ENCODE results near the gene ANKS1B. TPM values are rescaled to one million over a fixed set of nuclear protein-coding genes. Genes with fewer than 3 reads are reported as not detected.

Gene ANKS1B
- total RNA-seq, 1 donor from 2014 or later, result 2.4 TPM

DNA sequence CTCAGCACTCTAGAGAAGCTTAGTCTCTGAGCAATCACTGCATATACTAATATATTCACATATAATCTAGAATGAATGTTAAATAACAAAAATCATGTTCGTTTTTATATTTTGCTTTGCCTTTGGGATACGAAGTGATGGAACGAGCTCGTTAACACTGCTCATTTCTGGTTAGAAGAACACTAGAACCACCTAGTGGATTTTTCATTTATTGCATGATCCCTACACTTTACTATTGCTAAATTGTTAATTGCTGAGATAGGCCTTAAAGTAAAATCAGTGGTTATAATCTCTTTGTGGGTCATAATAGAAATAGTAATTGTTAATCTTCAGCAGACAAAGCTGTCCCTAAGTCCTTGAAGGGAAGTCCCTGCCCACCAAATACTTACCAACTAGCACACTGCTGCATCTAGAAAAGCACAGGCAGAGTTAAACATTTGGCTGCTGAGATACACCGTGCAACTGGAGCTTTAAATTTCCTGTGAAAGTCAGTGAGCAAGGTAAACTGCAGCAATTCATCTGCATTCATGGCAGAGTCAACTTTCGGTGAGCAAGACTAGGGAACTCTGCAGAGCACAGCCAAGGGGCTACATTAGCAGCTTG is 985.9 kb downstream of the ANKS1B start:
- peak; percentile 76 for TF ChIP-seq CTCF (IDR thresholded peaks at IDR 0.05; ENCODE audit: insufficient read depth, low read depth, low read length)
- TF ChIP-seq EZH2 (IDR thresholded peaks at IDR 0.05; ENCODE audit: insufficient read depth, low read length), result no peak
- H3K79me2 ChIP-seq (ENCODE audit: insufficient read depth, low read length), result no peaks in the 10 kb centered on the region
- H3K4me2 ChIP-seq (ENCODE audit: low read length), result no peak overlapping the region
- no peaks in the 10 kb centered on the region for H4K20me1 ChIP-seq (ENCODE audit: insufficient read depth, low read length)
- Mint-ChIP-seq H3K4me1 (ENCODE audit: low read depth, unreplicated experiment) (no peaks in the 10 kb centered on the region), H3K27me3 (ENCODE audit: low read depth, unreplicated experiment) (peaks cover 3% of the 10 kb centered on the region), H3K27ac (ENCODE audit: unreplicated experiment) (no peak overlapping the region), H3K4me3 (ENCODE audit: unreplicated experiment) (no peak overlapping the region), H3K9me3 (ENCODE audit: unreplicated experiment) (no peaks in the 10 kb centered on the region), H3K36me3 (ENCODE audit: low read depth, unreplicated experiment) (no peaks in the 10 kb centered on the region)
- peak; percentile 23 for DNase-seq (ENCODE audit: low read depth)
- H3K27me3 ChIP-seq (ENCODE audit: insufficient read depth, low read length), result no peaks in the 10 kb centered on the region
- H3K9ac ChIP-seq (ENCODE audit: low read length), result no peak overlapping the region
- FAIRE-seq, result peak; percentile 86
- H3K9me3 ChIP-seq (ENCODE audit: insufficient read depth, low read depth, low read length), result no peaks in the 10 kb centered on the region
- no peaks in the 10 kb centered on the region for H3K4me1 ChIP-seq (ENCODE audit: insufficient read depth, low read length)
- H3K4me3 ChIP-seq (ENCODE audit: insufficient read depth, low read depth, low read length), result no peak overlapping the region
- H3K27ac ChIP-seq (ENCODE audit: low read depth, low read length), result no peak overlapping the region
- no peaks in the 10 kb centered on the region for H3K36me3 ChIP-seq (ENCODE audit: insufficient read depth, low read length)
- H2AFZ ChIP-seq (ENCODE audit: low read depth, low read length), result no peak overlapping the region

GRCh38 chr12:98997899-98998298 is 986.8 kb downstream of the ANKS1B start:
- no peaks in the 10 kb centered on the region for H3K36me3 ChIP-seq (ENCODE audit: insufficient read depth, low read length)
- H4K20me1 ChIP-seq (ENCODE audit: insufficient read depth, low read length), result no peaks in the 10 kb centered on the region
- TF ChIP-seq EZH2 (IDR thresholded peaks at IDR 0.05; ENCODE audit: insufficient read depth, low read length) (no peak), CTCF (IDR thresholded peaks at IDR 0.05; ENCODE audit: insufficient read depth, low read depth, low read length) (no peak)
- Mint-ChIP-seq H3K4me3 (ENCODE audit: unreplicated experiment) (no peak overlapping the region), H3K36me3 (ENCODE audit: low read depth, unreplicated experiment) (no peaks in the 10 kb centered on the region), H3K27ac (ENCODE audit: unreplicated experiment) (no peak overlapping the region), H3K4me1 (ENCODE audit: low read depth, unreplicated experiment) (no peaks in the 10 kb centered on the region), H3K9me3 (ENCODE audit: unreplicated experiment) (no peaks in the 10 kb centered on the region), H3K27me3 (ENCODE audit: low read depth, unreplicated experiment) (peaks cover 3% of the 10 kb centered on the region)
- no peaks in the 10 kb centered on the region for H3K27me3 ChIP-seq (ENCODE audit: insufficient read depth, low read length)
- DNase-seq (ENCODE audit: low read depth) (no peak), FAIRE-seq (no peak)
- no peaks in the 10 kb centered on the region for H3K79me2 ChIP-seq (ENCODE audit: insufficient read depth, low read length)
- no peak overlapping the region for H3K4me3 ChIP-seq (ENCODE audit: insufficient read depth, low read depth, low read length)
- H3K4me2 ChIP-seq (ENCODE audit: low read length), result no peak overlapping the region
- H3K27ac ChIP-seq (ENCODE audit: low read depth, low read length), result no peak overlapping the region
- no peak overlapping the region for H2AFZ ChIP-seq (ENCODE audit: low read depth, low read length)
- no peaks in the 10 kb centered on the region for H3K9me3 ChIP-seq (ENCODE audit: insufficient read depth, low read depth, low read length)
- no peaks in the 10 kb centered on the region for H3K4me1 ChIP-seq (ENCODE audit: insufficient read depth, low read length)
- no peak overlapping the region for H3K9ac ChIP-seq (ENCODE audit: low read length)

DNA sequence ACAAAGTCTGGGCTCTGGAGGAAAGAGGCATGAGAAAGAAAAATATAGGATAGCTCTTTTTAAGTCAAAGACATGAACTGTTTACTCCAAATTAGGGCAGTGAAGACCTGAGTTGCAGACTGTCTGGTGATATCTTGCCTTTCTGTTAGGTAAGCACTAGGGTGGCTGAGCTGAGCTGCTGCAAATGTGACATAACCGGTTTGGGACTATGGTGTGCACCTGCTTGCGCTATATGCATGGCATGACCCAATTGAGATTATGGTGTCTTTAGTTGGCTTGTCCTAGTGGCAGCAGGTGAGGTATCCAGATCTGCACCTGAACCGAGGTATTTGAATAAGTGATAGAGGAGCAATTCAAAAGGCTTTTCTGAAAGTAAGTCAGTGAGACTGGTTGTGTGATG is 994.1 kb downstream of the ANKS1B start:
- Histone ChIP-seq H3K9ac (ENCODE audit: low read length) (no peak overlapping the region), H3K4me1 (ENCODE audit: insufficient read depth, low read length) (no peaks in the 10 kb centered on the region), H3K36me3 (ENCODE audit: insufficient read depth, low read length) (no peaks in the 10 kb centered on the region), H3K27ac (ENCODE audit: low read depth, low read length) (no peak overlapping the region), H2AFZ (ENCODE audit: low read depth, low read length) (no peak overlapping the region), H3K79me2 (ENCODE audit: insufficient read depth, low read length) (no peaks in the 10 kb centered on the region), H4K20me1 (ENCODE audit: insufficient read depth, low read length) (no peaks in the 10 kb centered on the region), H3K27me3 (ENCODE audit: insufficient read depth, low read length) (no peaks in the 10 kb centered on the region), H3K4me3 (ENCODE audit: insufficient read depth, low read depth, low read length) (no peak overlapping the region), H3K9me3 (ENCODE audit: insufficient read depth, low read depth, low read length) (no peaks in the 10 kb centered on the region), H3K4me2 (ENCODE audit: low read length) (no peak overlapping the region)
- Mint-ChIP-seq H3K27ac (ENCODE audit: unreplicated experiment) (no peak overlapping the region), H3K4me3 (ENCODE audit: unreplicated experiment) (no peak overlapping the region), H3K27me3 (ENCODE audit: low read depth, unreplicated experiment) (peaks cover under 1% of the 10 kb centered on the region), H3K4me1 (ENCODE audit: low read depth, unreplicated experiment) (no peaks in the 10 kb centered on the region), H3K9me3 (ENCODE audit: unreplicated experiment) (no peaks in the 10 kb centered on the region), H3K36me3 (ENCODE audit: low read depth, unreplicated experiment) (no peaks in the 10 kb centered on the region)
- FAIRE-seq (no peak), DNase-seq (ENCODE audit: low read depth) (no peak)
- TF ChIP-seq CTCF (IDR thresholded peaks at IDR 0.05; ENCODE audit: insufficient read depth, low read depth, low read length) (no peak), EZH2 (IDR thresholded peaks at IDR 0.05; ENCODE audit: insufficient read depth, low read length) (no peak)
